Measurements from ENCODE around the gene MACF1. TPM values are rescaled to one million over a fixed set of nuclear protein-coding genes. Genes with fewer than 3 reads are reported as not detected.

MACF1 gene
- total RNA-seq, 6 donors from 2014 or later = 359 to 1,160 (median 531) TPM

DNA sequence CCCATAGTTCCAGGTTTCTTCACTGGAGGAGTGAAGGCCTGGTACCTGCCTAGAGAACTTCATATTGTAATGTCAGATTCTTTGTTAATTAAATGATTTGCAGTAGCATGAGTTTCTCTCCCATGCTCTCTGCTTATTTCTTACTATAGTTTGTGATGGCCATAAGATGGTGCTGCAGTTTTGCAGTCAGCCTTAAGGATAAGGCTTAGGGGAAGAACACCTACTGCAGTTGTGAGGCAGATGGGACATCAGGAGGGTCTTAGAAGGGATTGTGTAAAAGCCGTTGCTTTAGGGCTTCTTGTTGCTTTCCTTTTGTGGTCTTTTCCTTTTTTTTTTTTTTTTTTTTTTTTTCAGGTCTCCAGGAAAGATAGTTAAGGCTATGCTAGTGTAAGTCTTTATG is 61.8 kb downstream of the MACF1 start:
- TF ChIP-seq POLR2A (IDR thresholded peaks at IDR 0.05) = no peak
- no peak for TF ChIP-seq POLR2AphosphoS5 (IDR thresholded peaks at IDR 0.05)
- TF ChIP-seq EP300 (IDR thresholded peaks at IDR 0.05) = no peak
- TF ChIP-seq, protein P1, sequence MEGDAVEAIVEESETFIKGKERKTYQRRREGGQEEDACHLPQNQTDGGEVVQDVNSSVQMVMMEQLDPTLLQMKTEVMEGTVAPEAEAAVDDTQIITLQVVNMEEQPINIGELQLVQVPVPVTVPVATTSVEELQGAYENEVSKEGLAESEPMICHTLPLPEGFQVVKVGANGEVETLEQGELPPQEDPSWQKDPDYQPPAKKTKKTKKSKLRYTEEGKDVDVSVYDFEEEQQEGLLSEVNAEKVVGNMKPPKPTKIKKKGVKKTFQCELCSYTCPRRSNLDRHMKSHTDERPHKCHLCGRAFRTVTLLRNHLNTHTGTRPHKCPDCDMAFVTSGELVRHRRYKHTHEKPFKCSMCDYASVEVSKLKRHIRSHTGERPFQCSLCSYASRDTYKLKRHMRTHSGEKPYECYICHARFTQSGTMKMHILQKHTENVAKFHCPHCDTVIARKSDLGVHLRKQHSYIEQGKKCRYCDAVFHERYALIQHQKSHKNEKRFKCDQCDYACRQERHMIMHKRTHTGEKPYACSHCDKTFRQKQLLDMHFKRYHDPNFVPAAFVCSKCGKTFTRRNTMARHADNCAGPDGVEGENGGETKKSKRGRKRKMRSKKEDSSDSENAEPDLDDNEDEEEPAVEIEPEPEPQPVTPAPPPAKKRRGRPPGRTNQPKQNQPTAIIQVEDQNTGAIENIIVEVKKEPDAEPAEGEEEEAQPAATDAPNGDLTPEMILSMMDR (IDR thresholded peaks at IDR 0.05) = no peak
- H3K27ac ChIP-seq = no peak overlapping the region
- peaks cover 34 to 59% (median 48%) of the 10 kb centered on the region in 4 donors for H3K4me1 ChIP-seq
- WGBS, 2 donors = 46 to 67% methylated on average over 1 of the region's 1 CpG
- DNase-seq = no peak
- H3K36me3 ChIP-seq = peaks cover 0 to 6% (median 0%) of the 10 kb centered on the region in 4 donors
- no peaks in the 10 kb centered on the region for H3K27me3 ChIP-seq
- no peak for ATAC-seq (ENCODE audit: low FRiP score in 2 of 2)
- no peaks in the 10 kb centered on the region for H3K9me3 ChIP-seq
- H3K4me3 ChIP-seq = no peak overlapping the region

DNA sequence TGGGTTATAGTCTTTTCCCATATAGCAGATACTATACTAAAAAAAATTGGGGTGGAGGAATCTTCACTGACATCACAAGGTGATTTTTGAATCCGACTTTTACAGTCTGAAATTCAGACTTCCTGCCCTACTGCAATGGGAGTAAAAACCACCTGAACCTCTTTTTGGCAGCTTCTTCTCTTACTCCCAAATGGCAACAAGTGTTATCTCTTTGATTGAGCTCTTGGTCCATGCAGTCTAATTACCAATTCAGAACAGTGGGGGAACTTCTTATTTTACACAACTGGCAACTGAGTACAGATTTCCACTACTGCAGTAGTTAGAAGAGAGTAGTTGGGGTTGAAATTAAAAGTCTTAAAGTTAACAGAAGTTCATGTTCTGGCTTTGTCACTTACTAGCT is 62.3 kb downstream of the MACF1 start:
- H3K9me3 ChIP-seq = no peaks in the 10 kb centered on the region
- 68 to 79% methylated on average over 1 of the region's 1 CpG for WGBS, 2 donors
- no peak for DNase-seq
- no peak for ATAC-seq (ENCODE audit: low FRiP score in 2 of 2)
- TF ChIP-seq, protein P1 (IDR thresholded peaks at IDR 0.05) = no peak
- TF ChIP-seq POLR2A (IDR thresholded peaks at IDR 0.05) = no peak
- TF ChIP-seq POLR2AphosphoS5 (IDR thresholded peaks at IDR 0.05) = no peak
- TF ChIP-seq EP300 (IDR thresholded peaks at IDR 0.05) = no peak
- peaks cover 0 to 6% (median 0%) of the 10 kb centered on the region in 4 donors for H3K36me3 ChIP-seq
- no peak overlapping the region for H3K27ac ChIP-seq
- no peaks in the 10 kb centered on the region for H3K27me3 ChIP-seq
- peaks cover 34 to 60% (median 53%) of the 10 kb centered on the region in 4 donors for H3K4me1 ChIP-seq
- H3K4me3 ChIP-seq = no peak overlapping the region

DNA sequence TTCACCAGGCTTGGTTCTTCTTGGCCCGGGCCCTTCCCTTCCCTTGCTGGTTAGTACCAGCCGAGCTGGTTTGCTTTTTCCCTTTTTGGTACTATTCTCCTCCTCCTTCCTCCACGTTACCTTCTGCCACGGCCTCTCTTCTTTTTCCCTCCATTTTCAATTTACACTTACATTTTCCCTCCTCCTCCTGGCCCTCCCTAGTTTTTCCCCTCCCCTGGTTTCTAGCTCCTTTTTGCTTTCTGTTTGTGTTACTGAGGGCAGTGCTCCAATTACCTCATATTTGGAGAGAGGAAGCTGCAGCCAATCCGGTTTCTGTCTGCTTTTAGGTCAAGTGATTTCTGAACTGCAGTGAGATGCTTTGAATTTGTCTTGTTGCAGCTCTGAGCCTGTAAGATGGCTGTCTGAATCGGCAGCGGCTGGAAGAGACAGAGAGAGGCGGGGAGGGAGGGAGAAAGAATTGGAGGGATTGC is 63.7 kb downstream of the MACF1 start:
- Histone ChIP-seq H3K27ac (peak overlapping the region; percentile 19 to 73 (median 65)), H3K36me3 (peaks cover 0 to 6% (median 0%) of the 10 kb centered on the region in 4 donors), H3K9me3 (no peaks in the 10 kb centered on the region), H3K27me3 (no peaks in the 10 kb centered on the region), H3K4me1 (peaks cover 37 to 64% (median 54%) of the 10 kb centered on the region in 4 donors), H3K4me3 (peak overlapping the region in 2 of 4 donors; percentile 24 to 34)
- TF ChIP-seq, protein P1 (IDR thresholded peaks at IDR 0.05) = no peak
- peak in 1 of 2 donors; percentile 18 for TF ChIP-seq POLR2AphosphoS5 (IDR thresholded peaks at IDR 0.05)
- DNase-seq (peak in 1 of 2 donors; percentile 50), ATAC-seq (ENCODE audit: low FRiP score in 2 of 2) (peak; percentile 74 to 88)
- WGBS, 2 donors = 13 to 14% methylated on average over 8 of the region's 8 CpGs

DNA sequence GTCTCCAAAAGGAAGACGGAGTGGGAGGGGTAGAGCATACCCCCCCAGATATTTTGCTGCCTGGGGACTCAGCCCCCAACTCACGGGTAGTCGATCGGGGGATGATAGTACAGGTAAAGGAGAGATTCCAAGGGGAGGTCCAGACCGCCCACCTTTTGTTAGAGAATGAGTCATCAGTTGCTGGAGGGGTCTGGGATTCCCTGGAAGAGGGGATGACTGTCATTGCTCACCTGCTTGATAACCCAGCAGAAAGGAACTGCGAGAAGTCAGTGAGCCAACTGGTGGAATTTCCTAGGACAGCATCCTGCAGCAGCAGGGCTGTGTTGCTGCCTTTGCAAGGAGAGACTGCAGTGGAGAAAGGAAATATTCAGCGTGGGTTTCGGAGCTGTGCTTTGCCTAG is 64.4 kb downstream of the MACF1 start:
- Histone ChIP-seq H3K4me1 (peaks cover 37 to 64% (median 54%) of the 10 kb centered on the region in 4 donors), H3K9me3 (no peaks in the 10 kb centered on the region), H3K4me3 (peak overlapping the region in 2 of 4 donors; percentile 24 to 34), H3K27me3 (no peaks in the 10 kb centered on the region), H3K36me3 (peaks cover 0 to 6% (median 0%) of the 10 kb centered on the region in 4 donors), H3K27ac (peak overlapping the region; percentile 19 to 73 (median 65))
- TF ChIP-seq POLR2AphosphoS5 (IDR thresholded peaks at IDR 0.05) (no peak), POLR2A (IDR thresholded peaks at IDR 0.05) (no peak), EP300 (IDR thresholded peaks at IDR 0.05) (no peak)
- TF ChIP-seq, protein P1 (IDR thresholded peaks at IDR 0.05) = no peak
- peak in 1 of 2 donors; percentile 45 for ATAC-seq (ENCODE audit: low FRiP score in 2 of 2)
- 72 to 77% methylated on average over 8 of the region's 8 CpGs for WGBS, 2 donors
- no peak for DNase-seq

DNA sequence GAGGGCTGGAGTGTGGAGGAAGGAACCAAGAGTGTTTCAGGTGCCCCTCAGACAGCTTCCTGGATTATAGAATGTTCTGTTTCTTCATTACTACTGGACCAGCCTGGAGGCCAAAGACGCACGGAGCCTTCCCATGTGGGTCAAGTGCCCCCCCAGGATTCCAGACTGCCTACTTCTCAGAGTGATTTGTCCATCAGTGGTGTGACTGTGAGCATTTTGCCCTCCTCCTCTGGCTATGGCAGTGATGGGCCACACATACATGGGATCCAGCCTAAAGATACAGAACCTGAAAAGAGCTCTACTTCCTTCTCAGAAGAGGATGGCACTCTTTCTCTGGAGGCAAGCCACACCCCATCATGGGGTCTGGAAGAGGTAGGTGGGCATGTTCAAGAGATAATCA is 64.9 kb downstream of the MACF1 start:
- Histone ChIP-seq H3K27ac (peak overlapping the region; percentile 19 to 73 (median 65)), H3K9me3 (no peaks in the 10 kb centered on the region), H3K27me3 (no peaks in the 10 kb centered on the region), H3K4me1 (peaks cover 37 to 64% (median 54%) of the 10 kb centered on the region in 4 donors), H3K4me3 (no peak overlapping the region), H3K36me3 (peaks cover 0 to 6% (median 0%) of the 10 kb centered on the region in 4 donors)
- TF ChIP-seq POLR2A (IDR thresholded peaks at IDR 0.05) = no peak
- TF ChIP-seq, protein P1 (IDR thresholded peaks at IDR 0.05) = no peak
- TF ChIP-seq POLR2AphosphoS5 (IDR thresholded peaks at IDR 0.05) = no peak
- no peak for TF ChIP-seq EP300 (IDR thresholded peaks at IDR 0.05)
- no peak for DNase-seq
- 55 to 89% methylated on average over 2 of the region's 2 CpGs for WGBS, 2 donors
- no peak for ATAC-seq (ENCODE audit: low FRiP score in 2 of 2)
